Neutrophil (primary cell): ENCODE results near the gene FOXA3.
A peak's percentile ranks its signal among the peaks of the same experiment; 100 is the strongest.

Source experiments
- H3K27ac ChIP-seq: fragments of 200-600 bp; sonication (generic); 2 replicates; pipeline ENCODE4 v1.5.1; 2016; ENCODE audit warnings: mild to moderate bottlenecking, moderate library complexity
- H3K27me3 ChIP-seq: fragments of 200-600 bp; sonication (generic); 2 replicates; pipeline ENCODE4 v1.6.0; 2016; ENCODE audit warnings: mild to moderate bottlenecking
- H3K36me3 ChIP-seq: fragments of 200-600 bp; sonication (generic); 2 replicates; pipeline ENCODE4 v1.5.1; 2017
- H3K4me1 ChIP-seq, 2 experiments: fragments of 200-600 bp in 1 of 2; sonication (generic) in 1 of 2; 1 replicate in 1 of 2; 2 replicates in 1 of 2; pipeline versions ENCODE4 v1.5.1 to v1.6.1; 2013 to 2016; ENCODE audit warnings: low read depth in 1 of 2, low read length in 1 of 2, mild to moderate bottlenecking in 1 of 2, moderate library complexity in 1 of 2; ENCODE audit not compliant: control insufficient read depth in 1 of 2, insufficient read depth in 1 of 2
- H3K4me3 ChIP-seq, 2 experiments: fragments of 200-600 bp in 1 of 2; sonication (generic) in 1 of 2; 1 replicate in 1 of 2; 2 replicates in 1 of 2; pipeline ENCODE4 v1.5.1; 2013 to 2016; ENCODE audit warnings: low read depth in 1 of 2, low read length in 1 of 2, mild to moderate bottlenecking in 1 of 2, moderate library complexity in 1 of 2
- H3K9me3 ChIP-seq: fragments of 200-600 bp; sonication (generic); 2 replicates; pipeline ENCODE4 v1.5.1; 2016
- TF ChIP-seq, protein P1 (sequence below): fragments of 200-600 bp; sonication (generic); IDR thresholded peaks from 2 replicates; pipeline ENCODE4 v1.5.1; 2016; ENCODE audit warnings: antibody characterized with exemption

The FOXA3 gene

DNA sequence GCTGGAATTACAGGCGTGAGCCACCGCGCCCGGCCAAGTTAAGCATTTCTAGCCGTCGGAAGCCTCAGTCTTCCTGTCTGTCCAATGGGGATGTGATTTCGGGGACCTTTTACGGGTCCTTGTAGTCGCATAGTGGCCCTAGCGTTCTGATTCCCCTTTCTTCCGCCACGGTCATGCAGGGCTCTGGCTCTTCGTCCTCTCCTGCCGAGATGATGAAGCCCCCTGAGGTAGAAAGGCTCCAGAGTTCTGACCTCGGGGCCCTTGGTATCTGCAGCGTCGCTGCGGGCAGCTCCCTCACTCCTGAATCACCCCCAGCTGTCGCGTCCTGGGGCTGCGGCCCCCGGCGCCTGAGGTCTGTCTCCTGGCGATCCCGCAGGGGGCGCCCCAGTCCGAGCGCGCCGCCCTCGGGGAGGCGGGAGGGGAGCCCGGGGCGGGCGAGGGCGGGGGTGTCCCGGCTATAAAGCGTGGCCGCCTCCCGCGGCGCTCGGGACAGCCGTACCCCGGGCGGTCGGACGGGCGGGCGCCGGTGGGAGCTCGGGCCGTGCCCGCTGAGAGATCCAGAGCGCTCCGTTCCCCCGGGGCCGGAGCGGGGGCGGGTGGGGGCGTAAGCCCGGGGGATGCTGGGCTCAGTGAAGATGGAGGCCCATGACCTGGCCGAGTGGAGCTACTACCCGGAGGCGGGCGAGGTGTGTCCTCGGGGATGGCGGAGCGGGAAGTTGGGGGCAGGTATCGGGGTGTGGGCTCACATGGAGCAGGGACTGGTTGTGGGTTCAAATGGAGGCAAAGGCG, at the start of gene FOXA3:
Gene FOXA3 (plus strand): TSS at position 487 of the 789 bp plus-strand sequence. CDS start 131 bp downstream, at position 618.
- TF ChIP-seq, protein P1, sequence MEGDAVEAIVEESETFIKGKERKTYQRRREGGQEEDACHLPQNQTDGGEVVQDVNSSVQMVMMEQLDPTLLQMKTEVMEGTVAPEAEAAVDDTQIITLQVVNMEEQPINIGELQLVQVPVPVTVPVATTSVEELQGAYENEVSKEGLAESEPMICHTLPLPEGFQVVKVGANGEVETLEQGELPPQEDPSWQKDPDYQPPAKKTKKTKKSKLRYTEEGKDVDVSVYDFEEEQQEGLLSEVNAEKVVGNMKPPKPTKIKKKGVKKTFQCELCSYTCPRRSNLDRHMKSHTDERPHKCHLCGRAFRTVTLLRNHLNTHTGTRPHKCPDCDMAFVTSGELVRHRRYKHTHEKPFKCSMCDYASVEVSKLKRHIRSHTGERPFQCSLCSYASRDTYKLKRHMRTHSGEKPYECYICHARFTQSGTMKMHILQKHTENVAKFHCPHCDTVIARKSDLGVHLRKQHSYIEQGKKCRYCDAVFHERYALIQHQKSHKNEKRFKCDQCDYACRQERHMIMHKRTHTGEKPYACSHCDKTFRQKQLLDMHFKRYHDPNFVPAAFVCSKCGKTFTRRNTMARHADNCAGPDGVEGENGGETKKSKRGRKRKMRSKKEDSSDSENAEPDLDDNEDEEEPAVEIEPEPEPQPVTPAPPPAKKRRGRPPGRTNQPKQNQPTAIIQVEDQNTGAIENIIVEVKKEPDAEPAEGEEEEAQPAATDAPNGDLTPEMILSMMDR = peak; percentile 21
- Histone ChIP-seq H3K27ac (peak within 1 kb of the TSS; percentile 73), H3K27me3 (peaks cover 56% of the 10 kb centered on the region), H3K4me1 (peaks cover 18 to 20% of the 10 kb centered on the region in 2 experiments), H3K36me3 (no peaks in the 10 kb centered on the region), H3K9me3 (no peaks in the 10 kb centered on the region), H3K4me3 (peak within 1 kb of the TSS; percentile 78 to 87)

DNA sequence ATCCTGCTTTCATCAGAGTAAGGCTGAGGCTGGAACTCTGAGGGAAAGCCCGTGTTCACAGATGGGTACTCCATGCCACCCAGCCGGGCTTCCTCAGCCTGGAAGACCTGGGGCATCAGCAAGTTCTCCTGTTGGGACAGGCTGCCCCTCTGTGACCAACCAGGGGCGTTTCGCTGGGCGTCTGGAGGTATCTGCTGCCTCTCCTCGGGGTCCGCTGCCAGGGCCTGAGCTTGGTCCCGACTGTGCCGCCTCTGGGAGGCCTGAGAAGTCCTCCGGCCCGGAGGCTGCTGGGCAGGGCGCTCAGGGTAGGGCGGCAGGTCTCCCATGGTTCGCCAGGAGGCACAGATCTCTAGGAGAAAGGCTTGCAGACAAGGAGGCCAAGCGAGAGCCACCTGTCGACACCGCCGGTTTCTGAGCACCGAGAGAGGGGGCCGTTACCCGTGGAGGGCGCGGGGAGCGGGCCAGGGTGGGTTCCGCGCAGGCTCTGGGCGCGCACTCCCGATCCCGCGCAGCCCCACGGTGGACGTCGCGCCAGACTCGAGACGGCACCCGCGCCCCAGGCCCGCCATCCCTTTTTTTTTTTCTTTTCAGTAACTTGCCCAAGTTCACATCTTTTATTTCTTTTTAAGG, 49.2 kb upstream of the FOXA3 start, which contains the start of gene RSPH6A:
Gene RSPH6A (minus strand): TSS at position 458 of the 630 bp plus-strand sequence. CDS start 132 bp downstream, at position 326.
- peaks cover 16% of the 10 kb centered on the region for H3K36me3 ChIP-seq
- peaks cover 66% of the 10 kb centered on the region for H3K27me3 ChIP-seq
- H3K9me3 ChIP-seq = no peaks in the 10 kb centered on the region
- no peak within 1 kb of the TSS for H3K4me3 ChIP-seq
- H3K27ac ChIP-seq = no peak within 1 kb of the TSS
- TF ChIP-seq, protein P1 = no peak
- peaks cover 0 to 4% of the 10 kb centered on the region in 2 experiments for H3K4me1 ChIP-seq

DNA sequence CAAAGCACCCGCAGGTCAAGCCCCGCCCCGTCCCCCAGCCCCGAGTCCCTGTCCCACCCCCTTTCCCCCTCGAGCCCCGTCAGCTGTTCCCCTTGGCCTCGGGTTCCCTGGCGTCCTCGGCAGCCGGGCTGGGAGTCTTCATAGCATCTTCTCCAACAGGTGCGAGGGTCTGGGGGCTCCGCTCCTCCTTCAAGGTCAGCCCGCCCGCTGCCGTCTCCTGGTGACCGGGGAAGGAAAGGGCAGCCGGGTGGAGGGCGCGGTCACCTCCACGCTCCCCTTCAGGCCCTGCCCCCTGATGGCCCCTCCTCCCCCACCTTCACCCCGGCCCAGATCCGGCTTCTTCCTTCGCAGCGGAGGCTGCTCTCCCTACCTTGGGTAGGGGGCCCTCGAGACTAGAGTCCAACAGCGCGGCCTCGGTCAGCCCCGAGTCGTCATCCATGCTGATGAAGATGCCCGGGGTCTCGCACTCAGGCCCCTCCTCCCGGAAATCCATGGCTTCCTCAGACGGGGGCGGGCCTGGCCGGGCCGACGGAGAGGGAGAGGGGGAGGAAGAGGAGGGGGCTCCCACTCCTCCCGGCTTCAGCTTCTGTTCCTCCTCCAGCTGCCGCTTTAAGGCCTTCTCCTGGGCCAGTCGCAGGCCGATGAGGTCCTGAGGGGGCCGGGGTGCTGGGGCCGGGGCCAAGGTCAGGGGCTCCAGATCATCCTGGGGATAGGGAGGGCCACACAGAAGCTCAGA, 48.5 kb upstream of the FOXA3 start:
- Histone ChIP-seq H3K27me3 (peaks cover 59% of the 10 kb centered on the region), H3K36me3 (peaks cover 23% of the 10 kb centered on the region), H3K27ac (no peak overlapping the region), H3K4me1 (peaks cover 0 to 4% of the 10 kb centered on the region in 2 experiments), H3K9me3 (no peaks in the 10 kb centered on the region), H3K4me3 (no peak overlapping the region)
- TF ChIP-seq, protein P1 = no peak

DNA sequence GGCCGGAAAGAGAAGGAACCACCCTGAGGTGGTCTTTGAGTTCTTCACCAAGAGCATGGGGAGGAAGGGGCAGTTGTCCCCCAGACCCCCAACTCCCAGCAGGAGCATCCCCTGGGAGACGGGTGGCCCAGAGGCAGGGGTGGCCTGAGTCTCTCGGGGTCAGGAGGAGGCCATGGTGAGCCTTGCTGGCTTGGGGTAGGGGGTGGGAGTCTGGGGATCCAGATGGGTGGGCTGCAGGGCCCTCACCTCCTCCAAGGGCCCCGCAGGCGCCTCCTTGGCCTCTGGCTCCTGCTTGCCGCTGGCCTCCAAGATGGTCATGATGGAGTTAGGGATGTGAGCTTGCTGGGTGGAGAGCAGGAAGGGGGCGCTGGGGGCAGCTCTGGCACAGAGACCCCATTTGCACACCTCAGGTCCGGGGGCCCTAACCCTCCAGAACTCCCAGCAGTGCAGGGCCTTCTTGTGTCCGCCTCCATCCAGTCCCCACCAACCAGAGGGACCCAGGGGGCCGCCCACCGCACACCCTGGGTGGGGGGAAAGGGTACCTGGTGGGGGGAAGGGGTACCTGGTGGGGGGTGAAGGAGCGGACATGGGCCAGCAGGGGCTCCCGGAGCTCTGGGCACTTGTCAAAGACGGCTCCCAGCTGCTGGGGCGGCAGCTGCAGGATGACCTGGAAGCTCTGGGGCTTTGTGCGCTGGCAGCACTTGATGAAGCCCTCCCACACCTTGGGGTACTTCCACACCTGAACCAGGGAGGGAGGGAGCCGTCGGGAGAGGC, 47.7 kb upstream of the FOXA3 start:
- peaks cover 0 to 4% of the 10 kb centered on the region in 2 experiments for H3K4me1 ChIP-seq
- peaks cover 51% of the 10 kb centered on the region for H3K27me3 ChIP-seq
- TF ChIP-seq, protein P1 = no peak
- H3K9me3 ChIP-seq = no peaks in the 10 kb centered on the region
- peaks cover 31% of the 10 kb centered on the region for H3K36me3 ChIP-seq
- H3K4me3 ChIP-seq = no peak overlapping the region
- no peak overlapping the region for H3K27ac ChIP-seq
